Stomach smooth muscle (tissue), 2 donors: ENCODE results near the gene DMRT1.

Source experiments
- H3K27ac ChIP-seq: one replicate; pipeline ENCODE4 v1.7.0; 2013; ENCODE audit warnings: mild to moderate bottlenecking, low read length, inconsistent platforms
- H3K27me3 ChIP-seq, 2 donors: one replicate each; pipeline ENCODE4 v1.7.0; 2013; ENCODE audit warnings: low read length in 2 of 2; ENCODE audit not compliant: insufficient read depth in 2 of 2, control insufficient read depth in 1 of 2
- H3K36me3 ChIP-seq, 2 donors: one replicate each; pipeline ENCODE4 v1.7.0; 2013; ENCODE audit warnings: low read length in 2 of 2; ENCODE audit not compliant: control insufficient read depth in 2 of 2, insufficient read depth in 2 of 2
- H3K4me1 ChIP-seq: one replicate; pipeline ENCODE4 v1.7.0; 2013; ENCODE audit warnings: low read length; ENCODE audit not compliant: control insufficient read depth, insufficient read depth
- H3K4me3 ChIP-seq, 2 donors: one replicate each; pipeline ENCODE4 v1.7.0; 2013; ENCODE audit warnings: low read length in 2 of 2
- H3K9ac ChIP-seq, 2 donors: one replicate each; pipeline ENCODE4 v1.7.0; 2013; ENCODE audit warnings: low read length in 2 of 2, mild to moderate bottlenecking in 1 of 2
- H3K9me3 ChIP-seq, 2 donors: one replicate each; pipeline ENCODE4 v1.7.0; 2013; ENCODE audit warnings: low read length in 2 of 2; ENCODE audit not compliant: control insufficient read depth in 2 of 2
- donor health status: healthy.
- donor health status: Pancreatic carcinoma.

DMRT1 gene

DNA sequence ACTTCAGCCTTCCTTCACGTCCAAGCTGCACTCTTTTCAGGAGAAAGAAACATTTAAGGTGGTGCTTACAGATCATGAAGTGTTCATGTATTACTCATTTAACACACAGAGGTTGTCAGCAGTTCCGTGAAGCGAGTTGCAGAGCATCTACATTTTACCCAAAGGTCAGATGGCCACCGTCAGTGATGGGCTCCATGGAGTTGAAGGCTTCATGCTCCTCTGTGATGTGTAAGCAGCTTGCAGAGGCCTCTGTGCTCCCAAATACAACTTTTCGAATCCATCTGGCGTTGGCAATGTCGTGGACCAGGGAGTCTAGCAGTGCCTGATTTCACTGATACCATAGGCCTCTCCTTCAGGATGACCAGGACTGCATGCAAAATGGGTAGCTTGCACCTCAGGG lies 81.2 kb downstream of the DMRT1 start:
- no peaks in the 10 kb centered on the region for H3K36me3 ChIP-seq
- no peak overlapping the region for H3K27ac ChIP-seq
- peaks cover 6 to 12% of the 10 kb centered on the region in 2 donors for H3K27me3 ChIP-seq
- H3K4me1 ChIP-seq = no peaks in the 10 kb centered on the region
- no peaks in the 10 kb centered on the region for H3K9me3 ChIP-seq
- H3K9ac ChIP-seq = no peak overlapping the region
- H3K4me3 ChIP-seq = no peak overlapping the region

DNA sequence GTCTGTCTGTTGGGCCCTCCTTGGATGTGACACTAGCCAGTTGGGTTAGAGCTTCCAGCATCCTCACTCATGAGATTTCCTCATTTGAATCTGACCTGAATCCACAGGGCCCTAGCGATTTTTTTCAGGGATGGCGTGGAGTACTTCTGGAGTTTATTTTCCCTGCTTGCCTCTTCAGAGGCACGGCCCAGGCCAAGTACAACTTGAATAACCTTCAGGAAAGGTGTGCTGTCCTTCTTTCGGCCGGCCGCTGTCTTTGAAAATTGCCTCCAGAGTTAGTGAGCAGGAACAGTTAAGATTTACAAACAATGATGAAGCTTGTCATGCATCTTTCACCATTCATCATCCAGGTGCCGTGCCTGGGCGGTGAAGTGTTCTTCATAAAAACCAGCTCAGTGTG lies 85.5 kb downstream of the DMRT1 start:
- Histone ChIP-seq H3K27ac (no peak overlapping the region), H3K4me1 (no peaks in the 10 kb centered on the region), H3K9ac (no peak overlapping the region), H3K36me3 (no peaks in the 10 kb centered on the region), H3K27me3 (peaks cover 8% of the 10 kb centered on the region in 2 donors), H3K9me3 (peaks cover 0 to 1% of the 10 kb centered on the region in 2 donors), H3K4me3 (no peak overlapping the region)

DNA sequence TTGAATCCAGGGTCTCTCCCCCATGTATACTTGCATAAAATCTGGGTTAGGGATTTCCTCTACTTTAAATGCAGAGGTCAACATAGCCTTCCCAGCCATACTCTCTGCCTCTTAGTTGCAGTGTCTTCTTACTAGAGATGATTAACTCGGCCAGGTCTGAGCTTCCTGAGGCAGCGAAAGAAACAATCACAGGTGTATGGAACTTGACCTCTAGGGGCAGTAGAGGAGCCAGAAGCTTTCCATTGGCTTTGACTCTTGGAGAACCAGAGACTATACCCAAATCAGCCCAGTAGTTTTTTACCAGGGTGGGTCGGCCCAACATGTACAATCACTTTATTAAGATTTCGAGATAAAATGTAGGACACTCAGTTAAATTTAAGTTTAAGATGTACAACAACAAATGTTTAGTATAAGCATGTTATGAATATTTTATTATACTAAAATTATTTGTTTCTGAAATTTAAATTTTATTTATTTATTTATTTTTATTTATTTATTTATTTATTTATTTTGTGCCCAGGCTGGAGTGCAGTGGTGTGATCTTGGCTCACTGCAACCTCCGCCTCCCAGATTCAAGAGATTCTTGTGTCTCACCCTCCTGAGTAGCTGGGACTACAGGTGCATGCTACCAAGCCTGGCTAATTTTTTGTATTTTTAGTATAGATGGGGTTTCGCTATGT lies 87.0 kb downstream of the DMRT1 start:
- Histone ChIP-seq H3K27me3 (peaks cover 7 to 11% of the 10 kb centered on the region in 2 donors), H3K4me1 (no peaks in the 10 kb centered on the region), H3K9me3 (peaks cover 0 to 1% of the 10 kb centered on the region in 2 donors), H3K27ac (no peak overlapping the region), H3K36me3 (no peaks in the 10 kb centered on the region), H3K4me3 (no peak overlapping the region), H3K9ac (no peak overlapping the region)

DNA sequence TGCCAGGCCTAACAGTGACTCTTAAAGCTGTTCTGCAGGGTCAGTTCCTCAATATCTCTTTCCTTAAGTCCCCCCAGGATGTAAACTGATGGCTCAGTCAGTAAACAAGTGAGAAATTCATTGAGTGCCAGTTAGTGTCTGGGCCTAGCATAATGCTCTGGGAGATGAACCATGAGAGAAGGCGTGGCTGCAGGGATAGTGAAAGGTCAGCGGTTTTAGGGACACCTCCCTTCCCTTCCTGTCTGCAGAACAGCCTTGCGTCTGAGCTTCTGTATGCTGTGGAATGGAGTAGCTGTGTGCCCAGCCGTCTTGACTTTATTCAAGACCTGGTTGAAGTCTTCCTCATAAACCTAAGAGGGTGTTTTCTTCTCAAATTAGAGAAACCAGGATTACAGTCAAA lies 88.2 kb downstream of the DMRT1 start:
- H3K27ac ChIP-seq = no peak overlapping the region
- H3K27me3 ChIP-seq = peaks cover 13 to 14% of the 10 kb centered on the region in 2 donors
- H3K9ac ChIP-seq = no peak overlapping the region

DNA sequence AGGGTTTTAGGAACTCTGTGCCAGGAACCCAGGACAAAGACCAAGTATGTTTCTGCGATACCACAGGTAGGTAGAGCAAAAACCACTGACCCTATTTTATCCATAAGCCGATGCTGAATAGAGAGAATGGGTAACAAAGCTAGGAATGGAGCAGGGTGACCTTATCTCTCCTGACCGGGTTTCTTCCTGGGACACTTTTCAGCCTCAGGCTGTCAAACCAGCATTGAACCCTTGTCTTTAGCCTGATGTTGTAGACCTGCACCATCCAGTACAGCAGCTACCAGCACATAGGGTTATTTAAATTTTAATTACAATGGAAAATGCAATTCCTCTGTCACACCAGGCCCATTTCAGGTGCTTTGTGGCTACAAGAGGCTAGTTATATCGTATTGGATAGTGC lies 91.9 kb downstream of the DMRT1 start:
- no peak overlapping the region for H3K27ac ChIP-seq
- peaks cover 0 to 1% of the 10 kb centered on the region in 2 donors for H3K9me3 ChIP-seq
- no peaks in the 10 kb centered on the region for H3K36me3 ChIP-seq
- no peak overlapping the region for H3K4me3 ChIP-seq
- H3K4me1 ChIP-seq = no peaks in the 10 kb centered on the region
- H3K9ac ChIP-seq = no peak overlapping the region
- H3K27me3 ChIP-seq = peaks cover 11 to 19% of the 10 kb centered on the region in 2 donors

More for the DNA sequence above, 88.2 kb downstream of the DMRT1 start:
- H3K9me3 ChIP-seq = peaks cover 0 to 1% of the 10 kb centered on the region in 2 donors
- no peaks in the 10 kb centered on the region for H3K36me3 ChIP-seq
- no peak overlapping the region for H3K4me3 ChIP-seq
- H3K4me1 ChIP-seq = no peaks in the 10 kb centered on the region

DNA sequence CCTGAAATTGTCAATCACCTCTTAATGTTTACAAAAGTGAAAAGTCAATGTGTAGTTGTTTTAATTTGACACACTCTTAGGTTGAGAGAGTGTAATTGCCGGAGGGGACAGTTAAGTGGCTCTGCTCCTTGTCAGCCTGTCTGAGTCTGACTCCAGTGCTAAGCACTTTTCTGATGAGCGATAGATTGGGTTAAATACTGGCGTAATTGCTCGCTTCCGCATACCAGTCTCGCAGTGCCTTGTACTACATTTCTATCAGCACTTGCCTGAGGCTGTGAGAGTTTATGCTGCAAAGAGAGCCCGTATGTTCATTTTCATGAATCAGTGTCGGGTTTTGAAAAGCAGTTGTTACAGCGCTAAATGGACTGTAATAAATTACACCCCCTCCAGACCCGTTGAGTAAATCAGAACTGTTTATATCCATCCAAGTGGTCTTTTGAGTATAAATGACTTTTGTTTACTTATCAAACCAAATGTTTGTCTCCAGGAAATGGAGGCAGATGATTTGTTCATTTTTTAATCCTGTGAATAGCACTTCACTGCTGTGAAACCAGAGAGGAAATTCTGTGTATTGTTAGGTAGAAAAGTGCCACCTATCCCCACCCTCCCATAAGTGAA lies 94.0 kb downstream of the DMRT1 start:
- Histone ChIP-seq H3K36me3 (no peaks in the 10 kb centered on the region), H3K9ac (no peak overlapping the region), H3K27ac (no peak overlapping the region), H3K4me3 (no peak overlapping the region), H3K4me1 (no peaks in the 10 kb centered on the region), H3K27me3 (peaks cover 15 to 19% of the 10 kb centered on the region in 2 donors), H3K9me3 (peaks cover 0 to 6% of the 10 kb centered on the region in 2 donors)

DNA sequence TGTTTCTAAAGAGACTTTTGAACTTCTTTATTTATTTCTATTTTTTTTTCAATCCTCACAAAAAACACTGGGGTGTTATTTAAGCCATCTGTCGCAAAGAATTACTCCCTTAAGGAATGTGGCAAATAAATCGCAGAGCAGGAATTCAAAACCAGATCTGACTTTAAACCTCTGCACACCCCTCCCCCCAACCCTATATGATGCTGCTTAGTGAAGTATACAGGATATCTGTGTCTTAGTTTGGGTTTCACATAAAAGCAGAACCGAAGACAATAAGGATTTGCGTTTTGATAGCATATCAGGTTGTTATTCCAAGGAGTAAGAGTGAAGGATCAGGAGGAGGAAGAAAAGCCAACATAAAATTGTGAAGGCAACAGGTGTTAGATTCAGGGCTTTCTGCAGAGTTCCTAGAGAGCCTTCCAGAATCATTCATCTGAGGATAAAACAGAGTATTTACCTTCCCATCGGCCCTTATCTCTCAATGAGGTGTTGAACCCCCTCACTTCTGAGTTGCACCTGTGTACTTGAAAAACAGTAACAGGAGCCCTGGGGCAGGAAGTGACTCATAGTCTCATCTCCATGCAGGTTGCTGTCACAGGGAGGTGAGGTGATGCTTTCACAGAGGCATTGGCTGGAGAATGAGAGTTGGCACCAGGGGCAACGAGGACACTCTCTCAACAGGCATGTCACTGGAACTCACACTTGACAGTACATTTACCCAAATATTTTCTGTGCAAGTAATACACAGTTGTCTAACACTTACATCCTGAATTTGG lies 101.5 kb downstream of the DMRT1 start:
- no peak overlapping the region for H3K27ac ChIP-seq
- H3K36me3 ChIP-seq = no peaks in the 10 kb centered on the region
- H3K4me1 ChIP-seq = no peaks in the 10 kb centered on the region
- H3K9ac ChIP-seq = no peak overlapping the region
- peaks cover 9 to 10% of the 10 kb centered on the region in 2 donors for H3K27me3 ChIP-seq
- peaks cover 0 to 6% of the 10 kb centered on the region in 2 donors for H3K9me3 ChIP-seq
- H3K4me3 ChIP-seq = no peak overlapping the region

DNA sequence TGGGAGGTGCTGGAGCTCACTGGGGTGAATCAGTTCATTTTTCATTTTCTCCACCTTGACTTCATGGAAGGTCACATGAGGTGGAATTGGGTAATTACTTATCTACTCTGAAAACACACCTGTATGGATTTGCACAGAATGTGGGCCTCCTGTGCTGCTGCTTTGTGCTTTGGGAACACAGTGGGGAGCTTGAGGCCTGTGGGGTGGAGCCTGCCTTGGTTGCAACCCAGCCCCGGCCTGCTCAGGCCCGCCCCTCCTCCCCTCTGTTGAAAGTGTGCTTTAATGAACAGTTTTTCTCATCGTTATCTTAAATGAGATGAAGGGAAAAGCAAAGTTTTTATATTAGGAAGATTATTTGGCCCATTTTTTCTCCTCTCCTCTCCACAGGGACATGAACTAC lies 106.5 kb downstream of the DMRT1 start:
- H3K36me3 ChIP-seq = no peaks in the 10 kb centered on the region
- H3K27ac ChIP-seq = no peak overlapping the region
- peaks cover 15 to 22% of the 10 kb centered on the region in 2 donors for H3K27me3 ChIP-seq
- no peak overlapping the region for H3K4me3 ChIP-seq
- H3K4me1 ChIP-seq = no peaks in the 10 kb centered on the region
- H3K9ac ChIP-seq = no peak overlapping the region
- peaks cover 0 to 3% of the 10 kb centered on the region in 2 donors for H3K9me3 ChIP-seq

DNA sequence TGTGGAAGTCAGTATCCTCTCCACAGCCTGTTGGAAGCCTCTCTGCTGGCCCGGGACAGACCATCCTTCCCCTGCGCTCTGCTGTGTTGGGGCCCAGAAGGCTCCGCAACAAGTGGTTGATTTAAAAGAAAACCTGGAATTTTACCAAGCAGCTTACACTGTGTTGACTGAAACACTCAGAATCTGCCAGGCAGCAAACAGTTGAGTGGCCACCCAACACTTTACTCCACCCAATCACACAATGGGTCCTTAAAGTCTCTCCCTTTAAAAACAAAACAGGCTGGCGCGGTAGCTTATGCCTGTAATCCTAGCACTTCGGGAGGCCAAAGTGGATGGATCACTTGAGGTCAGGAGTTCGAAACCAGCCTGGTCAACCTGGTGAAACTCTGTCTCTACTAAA lies 107.0 kb downstream of the DMRT1 start:
- Histone ChIP-seq H3K9ac (no peak overlapping the region), H3K27ac (no peak overlapping the region), H3K27me3 (peaks cover 10 to 22% of the 10 kb centered on the region in 2 donors), H3K36me3 (no peaks in the 10 kb centered on the region), H3K9me3 (peaks cover 0 to 3% of the 10 kb centered on the region in 2 donors), H3K4me1 (no peaks in the 10 kb centered on the region), H3K4me3 (no peak overlapping the region)

DNA sequence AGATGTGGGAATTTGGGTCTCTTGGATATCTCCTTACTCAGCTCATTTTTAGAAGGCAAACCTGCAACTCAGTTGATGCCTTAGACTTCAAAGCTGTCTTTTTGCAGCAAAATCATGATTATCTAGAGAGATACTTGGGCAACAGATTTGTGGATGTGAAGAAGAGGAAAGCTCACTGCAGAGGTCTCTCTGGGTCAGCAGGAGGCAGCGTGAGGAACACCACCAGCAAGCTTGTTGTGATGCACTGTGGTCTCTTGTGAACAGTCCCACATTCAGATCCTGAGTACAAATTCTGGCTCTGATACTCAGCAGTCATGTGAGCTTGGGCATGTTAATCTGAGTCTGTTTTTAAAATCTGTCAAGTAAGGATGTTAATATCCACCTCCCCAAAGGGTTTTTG lies 108.6 kb downstream of the DMRT1 start:
- H3K27ac ChIP-seq = no peak overlapping the region
- no peak overlapping the region for H3K9ac ChIP-seq
- H3K9me3 ChIP-seq = peaks cover 0 to 3% of the 10 kb centered on the region in 2 donors
- H3K27me3 ChIP-seq = peaks cover 19 to 22% of the 10 kb centered on the region in 2 donors
- no peaks in the 10 kb centered on the region for H3K4me1 ChIP-seq
- H3K36me3 ChIP-seq = no peaks in the 10 kb centered on the region
- H3K4me3 ChIP-seq = no peak overlapping the region
